NT2/D1 (cell line): Measurements from ENCODE around the gene ZFHX3.

Source experiments
- YY1 ChIP-seq: IDR thresholded peaks from 2 replicates; pipeline ENCODE4 v1.6.1; 2011; ENCODE audit not compliant: insufficient read length, insufficient read depth
- ZNF274 ChIP-seq: IDR thresholded peaks from 2 replicates; pipeline ENCODE4 v1.6.1; 2011; ENCODE audit warnings: mild to moderate bottlenecking, low read depth, low read length

DNA sequence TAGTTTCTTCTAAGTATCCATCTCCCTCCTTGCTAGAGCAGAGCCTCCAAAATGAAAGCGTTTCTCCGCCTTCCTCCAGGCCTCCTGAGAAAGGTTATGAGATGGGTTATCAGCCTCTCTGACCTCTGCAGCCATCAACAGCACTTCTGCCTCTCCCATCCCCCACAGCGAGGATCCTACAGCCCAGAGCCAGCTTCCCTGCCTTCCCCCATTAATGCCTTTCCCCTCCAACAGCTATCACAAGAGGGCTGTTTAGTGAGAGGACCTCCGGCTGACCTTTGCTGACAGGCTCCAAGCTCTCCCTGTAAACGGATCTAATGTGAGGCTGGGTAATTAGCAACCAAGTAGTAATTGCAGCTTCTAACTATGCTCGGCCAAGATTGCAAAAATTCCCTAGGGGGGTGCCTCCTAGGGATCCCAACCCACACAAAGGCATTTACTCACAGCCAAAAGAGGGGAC lies 55.8 kb downstream of the ZFHX3 start:
- TF ChIP-seq YY1 (no peak), ZNF274 (no peak)
